HEK293T (cell line): ENCODE results near the gene MAZ.

ENCODE experiments used
- CTCF ChIA-PET: fragments of 350-600 bp; formaldehyde crosslinking; extraction: SDS; loops from one replicate; lab custom pipeline; 2021; ENCODE audit warnings: antibody characterized with exemption, inconsistent platforms; lab: Yijun Ruan, JAX
- POLR2A ChIA-PET: fragments of 350-600 bp; formaldehyde crosslinking; extraction: SDS; loops from one replicate; lab custom pipeline; 2020; ENCODE audit warnings: antibody characterized with exemption, inconsistent platforms; lab: Yijun Ruan, JAX
- DNase-seq: peaks from one replicate; pipeline ENCODE4 v3.0.0; 2012; ENCODE audit warnings: mixed read lengths; ENCODE audit errors: extremely low spot score
- ARNT ChIP-seq: fragments of 450-650 bp; IDR thresholded peaks from 2 replicates; pipeline ENCODE4 v1.6.1; 2017; ENCODE audit warnings: mild to moderate bottlenecking
- BHLHE40 ChIP-seq: fragments of 450-650 bp; IDR thresholded peaks from 2 replicates; pipeline ENCODE4 v1.6.1; 2016; ENCODE audit warnings: mild to moderate bottlenecking, moderate library complexity, borderline replicate concordance
- CTBP1 ChIP-seq: fragments of 450-650 bp; IDR thresholded peaks from 2 replicates; pipeline ENCODE4 v1.6.1; 2016; ENCODE audit warnings: borderline replicate concordance
- ELF4 ChIP-seq: fragments of 450-650 bp; IDR thresholded peaks from 2 replicates; pipeline ENCODE4 v1.6.1; 2017; ENCODE audit warnings: antibody characterized with exemption
- FOXA1 ChIP-seq: fragments of 450-650 bp; IDR thresholded peaks from 2 replicates; pipeline ENCODE4 v1.6.1; 2016; ENCODE audit warnings: mild to moderate bottlenecking
- FOXK2 ChIP-seq: fragments of 450-650 bp; IDR thresholded peaks from 2 replicates; pipeline ENCODE4 v1.6.1; 2016; ENCODE audit warnings: mild to moderate bottlenecking
- FOXM1 ChIP-seq: fragments of 450-650 bp; IDR thresholded peaks from 2 replicates; pipeline ENCODE4 v1.6.1; 2017; ENCODE audit warnings: mild to moderate bottlenecking, borderline replicate concordance
- HDGF ChIP-seq: fragments of 450-650 bp; IDR thresholded peaks from 2 replicates; pipeline ENCODE4 v1.6.1; 2017; ENCODE audit warnings: antibody characterized with exemption, borderline replicate concordance
- L3MBTL2 ChIP-seq: fragments of 450-650 bp; conservative IDR thresholded peaks from 2 replicates; pipeline ENCODE4 v1.6.1; 2016; ENCODE audit warnings: mild to moderate bottlenecking
- LEF1 ChIP-seq: fragments of 450-650 bp; IDR thresholded peaks from 2 replicates; pipeline ENCODE4 v1.6.1; 2017; ENCODE audit warnings: mild to moderate bottlenecking, borderline replicate concordance
- NFRKB ChIP-seq: fragments of 450-650 bp; IDR thresholded peaks from 2 replicates; pipeline ENCODE4 v1.6.1; 2016; ENCODE audit warnings: mild to moderate bottlenecking, moderate library complexity
- SP1 ChIP-seq: fragments of 450-650 bp; IDR thresholded peaks from 2 replicates; pipeline ENCODE4 v1.6.1; 2017
- SUZ12 ChIP-seq: fragments of 450-650 bp; IDR thresholded peaks from 2 replicates; pipeline ENCODE4 v1.6.1; 2016; ENCODE audit warnings: mild to moderate bottlenecking
- TARDBP ChIP-seq: fragments of 450-650 bp; IDR thresholded peaks from 2 replicates; pipeline ENCODE4 v1.6.1; 2016
- ZNF384 ChIP-seq: fragments of 450-650 bp; IDR thresholded peaks from 2 replicates; pipeline ENCODE4 v1.6.1; 2016
- TF ChIP-seq, protein P1 (sequence below): fragments of 450-650 bp; IDR thresholded peaks from 2 replicates; pipeline ENCODE4 v1.6.1; 2016

MAZ gene

DNA sequence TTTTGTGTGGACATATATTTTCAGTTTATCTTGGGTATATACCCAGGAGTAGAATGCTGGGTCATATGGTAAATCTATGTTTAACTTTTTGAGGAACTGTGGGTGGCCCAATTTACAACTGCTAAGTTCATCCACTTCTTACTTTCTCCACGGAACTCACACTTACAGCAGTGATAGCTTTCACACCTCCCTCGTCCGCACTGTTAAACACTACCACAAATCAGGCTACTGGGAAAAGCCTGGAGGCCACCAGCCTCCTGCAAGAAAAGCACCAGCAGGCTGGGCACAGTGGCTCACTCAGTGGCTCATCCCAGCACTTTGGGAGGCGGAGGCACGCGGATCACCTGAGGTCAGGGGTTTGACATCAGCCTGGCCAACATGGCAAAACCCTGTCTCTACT is 43.0 kb upstream of the MAZ start:
- no peak for DNase-seq
- POLR2A ChIA-PET = no interaction called here
- TF ChIP-seq FOXK2 (no peak), FOXM1 (no peak), TARDBP (no peak), NFRKB (no peak), FOXA1 (no peak), L3MBTL2 (no peak), HDGF (no peak), BHLHE40 (no peak), ELF4 (no peak), ARNT (no peak)
- TF ChIP-seq, protein P1, sequence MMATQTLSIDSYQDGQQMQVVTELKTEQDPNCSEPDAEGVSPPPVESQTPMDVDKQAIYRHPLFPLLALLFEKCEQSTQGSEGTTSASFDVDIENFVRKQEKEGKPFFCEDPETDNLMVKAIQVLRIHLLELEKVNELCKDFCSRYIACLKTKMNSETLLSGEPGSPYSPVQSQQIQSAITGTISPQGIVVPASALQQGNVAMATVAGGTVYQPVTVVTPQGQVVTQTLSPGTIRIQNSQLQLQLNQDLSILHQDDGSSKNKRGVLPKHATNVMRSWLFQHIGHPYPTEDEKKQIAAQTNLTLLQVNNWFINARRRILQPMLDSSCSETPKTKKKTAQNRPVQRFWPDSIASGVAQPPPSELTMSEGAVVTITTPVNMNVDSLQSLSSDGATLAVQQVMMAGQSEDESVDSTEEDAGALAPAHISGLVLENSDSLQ = no peak
- CTCF ChIA-PET = no interaction called here

DNA sequence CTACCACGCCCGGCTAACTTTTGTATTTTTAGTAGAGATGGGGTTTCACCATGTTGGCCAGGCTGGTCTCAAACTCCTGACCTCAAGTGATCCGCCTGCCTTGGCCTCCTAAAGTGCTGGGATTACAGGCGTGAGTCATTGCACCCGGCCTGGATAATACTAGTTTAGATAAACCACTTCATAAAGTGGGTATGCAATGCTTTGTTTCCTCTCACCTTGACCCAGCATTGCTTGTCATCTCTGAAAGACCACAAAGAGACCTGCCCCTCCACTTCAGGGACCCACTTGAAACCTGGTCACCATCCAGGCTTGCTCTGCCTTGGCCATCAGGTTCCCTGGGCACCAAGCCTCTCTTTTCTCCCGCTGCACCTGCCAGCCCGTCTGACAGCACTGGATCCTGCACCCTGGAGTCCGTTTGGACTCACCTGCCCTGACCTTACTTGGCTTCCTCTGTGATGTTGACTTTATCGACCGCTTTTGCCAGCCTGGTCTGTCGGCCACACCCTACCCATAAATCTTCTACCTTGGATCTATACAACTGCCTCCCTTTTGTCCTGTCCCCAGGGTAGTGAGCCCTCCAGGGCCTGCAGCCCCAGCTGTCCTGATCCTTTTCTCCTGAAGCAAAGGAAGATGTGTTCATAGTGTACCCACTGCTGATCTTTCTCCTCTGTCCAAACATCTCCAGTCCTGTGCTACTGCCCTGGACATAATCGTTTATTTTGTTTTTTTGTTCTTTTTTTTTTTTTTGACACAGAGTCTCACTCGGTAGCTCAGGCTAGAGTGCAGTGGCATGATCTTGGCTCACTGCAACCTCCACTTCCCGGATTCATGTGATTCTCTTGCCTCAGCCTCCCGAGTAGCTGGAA is 40.9 kb upstream of the MAZ start:
- ChIA-PET POLR2A (interaction anchor here (0.9 kb wide), 1 partner anchor 39 kb away, joined by 3 read pairs; no protein-coding TSS in a partner anchor), CTCF (no interaction called here)
- no peak for DNase-seq
- peak; percentile 33 for TF ChIP-seq ZNF384
- TF ChIP-seq SP1 = no peak
- no peak for TF ChIP-seq FOXM1
- TF ChIP-seq SUZ12 = no peak
- TF ChIP-seq BHLHE40 = no peak
- TF ChIP-seq LEF1 = no peak
- TF ChIP-seq FOXA1 = no peak
- 0 out of 2 replicates have a peak, but pooled peaks have one; percentile 5 for TF ChIP-seq CTBP1
- TF ChIP-seq, protein P1 = peak; percentile 90
- no peak for TF ChIP-seq NFRKB
- no peak for TF ChIP-seq HDGF
- no peak for TF ChIP-seq FOXK2
- TF ChIP-seq ARNT = no peak
- no peak for TF ChIP-seq L3MBTL2
- no peak for TF ChIP-seq TARDBP
- TF ChIP-seq ELF4 = no peak

DNA sequence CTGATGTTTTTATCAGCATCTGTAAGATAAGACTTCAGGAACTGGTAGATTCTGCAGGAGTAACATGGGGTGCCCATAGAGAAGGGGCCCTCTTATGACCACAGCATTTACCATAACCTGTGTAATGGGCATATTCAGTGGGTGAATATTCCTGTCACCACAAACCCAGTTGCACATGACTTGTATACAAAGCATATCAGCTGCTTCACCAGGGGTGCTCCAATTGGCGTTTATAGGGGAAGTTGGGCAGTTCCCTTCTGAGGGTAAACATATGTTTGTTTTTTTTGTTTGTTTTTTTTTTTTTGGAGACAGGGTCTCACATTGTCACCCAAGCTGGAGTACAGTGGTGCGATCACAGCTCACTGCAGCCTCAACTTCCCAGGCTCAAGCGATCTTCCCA is 39.8 kb upstream of the MAZ start:
- no peak for DNase-seq
- TF ChIP-seq LEF1 = no peak
- no peak for TF ChIP-seq NFRKB
- TF ChIP-seq ELF4 = no peak
- TF ChIP-seq ZNF384 = no peak
- TF ChIP-seq, protein P1 = no peak
- no peak for TF ChIP-seq FOXM1
- no peak for TF ChIP-seq FOXK2
- no peak for TF ChIP-seq L3MBTL2
- TF ChIP-seq FOXA1 = no peak
- no peak for TF ChIP-seq ARNT
- no peak for TF ChIP-seq SP1
- TF ChIP-seq TARDBP = no peak
- no peak for TF ChIP-seq BHLHE40
- no peak for TF ChIP-seq CTBP1
- no peak for TF ChIP-seq HDGF
- ChIA-PET CTCF (no interaction called here), POLR2A (interaction anchor here (1.2 kb wide), 1 partner anchor 23 kb away, joined by 4 read pairs; the partner anchor contains the start of gene KIF22)

DNA sequence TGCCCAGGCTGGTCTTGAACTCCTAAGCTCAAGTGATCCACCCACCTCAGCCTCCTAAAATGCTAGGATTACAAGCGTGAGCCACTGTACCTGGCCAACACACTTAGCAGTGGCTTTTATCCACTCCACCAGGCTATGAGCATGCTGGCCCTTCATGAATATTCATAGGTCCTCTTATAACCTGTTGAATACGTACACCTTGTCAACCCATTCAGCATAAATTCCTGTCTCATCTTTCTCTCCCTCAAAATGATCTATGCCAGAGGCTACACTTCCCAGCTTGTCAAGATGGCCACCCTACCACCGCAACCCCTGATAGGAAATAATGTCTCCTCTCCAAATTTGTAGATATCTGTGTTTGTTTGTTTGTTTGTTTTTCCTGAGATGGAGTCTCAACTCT is 39.3 kb upstream of the MAZ start:
- ChIA-PET CTCF (interaction anchor here (0.7 kb wide), 1 partner anchor 868 kb away, joined by 3 read pairs; no protein-coding TSS in a partner anchor), POLR2A (interaction anchor here (0.8 to 1.2 kb wide), 3 partner anchors 9 to 23 kb away, joined by 3 to 5 read pairs (median 4); partner anchors contain the start of gene KIF22)
- no peak for DNase-seq
- TF ChIP-seq CTBP1 (no peak), L3MBTL2 (no peak), HDGF (no peak), FOXM1 (no peak), NFRKB (no peak), SP1 (no peak), TARDBP (no peak), ZNF384 (no peak), ARNT (no peak), SUZ12 (no peak), FOXK2 (no peak), ELF4 (no peak), BHLHE40 (no peak)

DNA sequence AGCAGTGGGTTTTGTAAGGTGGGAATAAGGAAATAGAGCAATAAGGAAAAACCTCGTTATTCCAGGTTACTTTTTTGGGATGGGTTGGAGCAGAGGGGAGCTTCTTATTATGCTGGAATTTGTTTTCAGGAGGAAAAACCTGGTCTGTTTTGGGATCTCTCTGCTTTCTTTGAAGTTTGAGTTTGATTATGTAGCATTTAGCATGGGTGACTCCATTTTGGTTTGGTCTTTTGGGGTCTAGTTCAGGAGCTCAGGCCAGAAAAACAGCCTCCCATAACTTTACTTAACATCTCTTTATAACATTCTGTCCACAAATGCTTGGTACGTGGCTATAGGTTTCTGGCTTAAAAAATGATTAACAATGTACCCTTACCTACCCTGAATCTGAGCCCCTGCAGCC is 36.8 kb upstream of the MAZ start:
- CTCF ChIA-PET = no interaction called here
- no peak for DNase-seq
- POLR2A ChIA-PET = interaction anchor here (1.1 kb wide), 1 partner anchor 37 kb away, joined by 3 read pairs; the partner anchor contains the start of gene MAZ
- TF ChIP-seq CTBP1 (no peak), FOXA1 (no peak), FOXK2 (no peak), L3MBTL2 (no peak), HDGF (no peak), ZNF384 (no peak), LEF1 (no peak), SP1 (no peak), FOXM1 (no peak), ARNT (no peak), TARDBP (no peak), ELF4 (no peak), BHLHE40 (no peak), SUZ12 (no peak), NFRKB (no peak)
- TF ChIP-seq, protein P1 = no peak
